ENCODE results near the gene KRT17.

KRT17 gene
- 0 reads per million in 4 donors for total RNA-seq

GRCh38 chr17:41624208-41625101 lies at the start of gene KRT17:
Gene KRT17, minus strand, starts transcription at chr17:41624575. Its CDS starts 66 bp downstream, at chr17:41624509.
- no peak for DNase-seq

GRCh38 chr17:41672153-41672552 lies 47.8 kb upstream of the KRT17 start:
- no peak for DNase-seq

GRCh38 chr17:41667280-41668041 lies 43.1 kb upstream of the KRT17 start:
- DNase-seq, result no peak

- DNase-seq, result peak; percentile 65 to 86 (median 79)
Observed at GRCh38 chr17:41666708-41667279, 42.4 kb upstream of the KRT17 start.

GRCh38 chr17:41666237-41666641 lies 41.9 kb upstream of the KRT17 start:
- peak; percentile 72 to 77 (median 74) for DNase-seq

GRCh38 chr17:41665566-41666236 lies 41.3 kb upstream of the KRT17 start:
- DNase-seq, result peak; percentile 75 to 88 (median 84)

GRCh38 chr17:41664587-41665565 lies 40.5 kb upstream of the KRT17 start:
- no peak for DNase-seq

- no peak for DNase-seq
Observed at GRCh38 chr17:41664172-41664457, 39.7 kb upstream of the KRT17 start.

- DNase-seq, result no peak
Observed at GRCh38 chr17:41663451-41664171, 39.2 kb upstream of the KRT17 start.

- DNase-seq, result no peak
Observed at GRCh38 chr17:41660221-41660711, 35.9 kb upstream of the KRT17 start.

- DNase-seq, result no peak
Observed at GRCh38 chr17:41659427-41660212, 35.2 kb upstream of the KRT17 start.

GRCh38 chr17:41658846-41659245 lies 34.5 kb upstream of the KRT17 start:
- no peak for DNase-seq

- DNase-seq, result no peak
Observed at GRCh38 chr17:41657936-41658335, 33.6 kb upstream of the KRT17 start.

GRCh38 chr17:41657176-41657754 lies 32.9 kb upstream of the KRT17 start:
- no peak for DNase-seq

- no peak for DNase-seq
Observed at GRCh38 chr17:41656249-41657023, 32.1 kb upstream of the KRT17 start.

GRCh38 chr17:41655611-41656111 lies 31.3 kb upstream of the KRT17 start:
- DNase-seq, result no peak

- DNase-seq, result no peak
Observed at GRCh38 chr17:41654678-41655607, 30.6 kb upstream of the KRT17 start.

Measured in T-helper 1 cell (primary cell).